ENCODE measurements around the gene MINAR2.

The MINAR2 gene

DNA sequence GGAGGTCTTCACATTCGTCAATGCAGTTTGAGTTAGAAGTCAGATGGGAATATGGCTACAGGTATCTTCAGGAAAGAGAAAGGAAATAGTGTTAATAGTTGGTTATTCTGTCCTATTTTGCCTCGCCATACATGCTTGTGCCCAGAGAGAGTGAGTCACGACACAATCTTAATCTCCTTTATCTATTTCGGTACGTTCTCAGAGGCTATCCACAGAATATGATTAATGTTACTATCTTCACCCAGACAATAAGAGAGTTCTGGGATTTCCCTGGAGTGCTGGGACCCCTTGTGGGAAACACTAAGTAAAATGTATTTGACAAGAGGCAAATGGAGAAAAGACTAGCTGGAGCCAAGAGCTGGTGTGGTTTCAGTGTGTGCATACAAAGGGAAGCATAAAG lies 25.5 kb downstream of the MINAR2 start:
- DNase-seq, result no peak

DNA sequence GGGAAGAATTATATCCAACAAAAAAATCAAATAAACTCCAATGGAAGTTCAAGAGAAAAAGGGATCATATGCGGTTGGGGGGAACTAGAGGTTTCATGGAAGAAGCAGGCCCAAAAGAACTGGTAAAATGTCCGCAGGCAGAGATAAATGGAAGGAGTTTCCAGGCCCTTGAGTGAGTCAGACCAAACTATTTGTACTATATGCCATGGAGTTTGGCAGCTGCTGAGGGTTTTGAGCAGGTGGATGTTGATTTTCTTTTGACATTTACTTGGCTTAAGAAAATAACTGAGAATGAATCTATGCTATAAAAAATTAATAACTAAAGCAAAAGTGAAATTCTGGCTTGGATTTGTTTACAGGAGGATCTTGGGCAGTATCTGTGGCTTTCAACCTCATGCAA lies 33.7 kb downstream of the MINAR2 start:
- DNase-seq, result no peak

DNA sequence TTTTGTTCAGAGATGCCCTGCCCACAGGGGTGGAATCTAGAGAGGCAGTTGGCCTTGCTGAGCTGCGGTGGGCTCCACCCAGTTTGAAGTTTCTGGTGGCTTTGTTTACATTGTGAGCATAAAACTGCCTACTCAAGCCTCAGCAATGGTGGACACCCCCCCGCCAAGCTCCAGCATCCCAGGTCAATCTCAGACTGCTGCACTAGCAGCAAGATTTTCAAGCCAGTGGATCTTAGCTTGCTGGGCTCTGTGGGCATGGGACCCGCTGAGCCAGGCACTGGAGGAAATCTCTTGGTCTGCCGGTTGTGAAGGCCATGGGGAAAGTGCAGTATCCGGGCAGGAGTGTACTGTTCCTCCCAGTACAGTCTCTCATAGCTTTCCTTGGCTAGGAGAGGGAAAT lies 55.5 kb downstream of the MINAR2 start:
- no peak for DNase-seq

DNA sequence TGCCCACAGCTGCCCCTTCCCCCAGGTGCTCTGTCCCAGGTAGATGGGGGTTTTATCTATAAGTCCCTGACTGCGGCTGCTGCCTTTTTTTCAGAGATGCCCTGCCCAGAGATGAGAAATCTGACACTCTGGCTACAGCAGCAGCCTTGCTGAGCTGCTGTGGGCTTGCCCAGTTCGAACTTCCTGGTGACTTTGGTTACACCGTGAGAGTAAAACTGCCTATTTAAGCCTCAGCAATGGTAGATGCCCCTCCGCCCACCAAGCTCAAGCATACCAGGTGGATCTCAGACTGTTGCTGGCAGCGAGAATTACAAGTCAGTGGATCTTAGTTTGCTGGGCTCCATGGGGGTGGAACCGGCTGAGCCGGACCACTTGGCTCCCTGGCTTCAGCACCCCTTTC lies 56.8 kb downstream of the MINAR2 start:
- no peak for DNase-seq

DNA sequence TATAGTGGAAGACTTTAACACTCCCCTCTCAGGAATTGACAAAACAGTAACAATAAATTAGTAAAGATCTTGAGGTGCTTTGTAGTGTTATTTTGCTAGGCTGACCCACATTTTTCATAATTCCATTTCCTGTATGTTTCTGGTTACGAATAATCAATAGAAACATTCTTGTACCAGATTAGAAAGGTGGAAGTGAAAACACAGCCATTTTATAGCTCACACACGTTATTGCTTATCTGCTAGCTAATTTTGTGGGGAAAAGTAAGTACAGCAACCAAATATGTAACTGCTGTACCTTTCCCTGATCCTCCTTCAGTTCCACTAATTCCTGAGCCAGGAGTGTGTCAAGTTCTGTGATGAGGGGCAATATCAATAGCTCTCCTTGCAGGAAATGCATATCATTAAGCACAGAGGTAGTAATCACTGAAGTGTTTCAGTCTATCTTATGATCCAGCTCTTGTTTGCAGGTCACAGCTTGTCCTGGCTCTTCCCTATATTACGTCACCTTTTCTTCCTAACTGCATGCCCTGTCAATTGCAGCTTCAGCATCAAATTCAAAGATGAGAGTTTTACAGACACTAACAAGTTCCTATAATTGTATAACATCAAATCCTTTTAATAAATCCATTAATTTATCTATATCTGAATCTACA lies 59.4 kb downstream of the MINAR2 start:
- no peak for DNase-seq

All from suppressor macrophage treated with lipopolysaccharide for 1 hour (primary cell).